CD4-positive, alpha-beta memory T cell (primary cell): ENCODE results near the gene C20orf96. TPM values are rescaled to one million over a fixed set of nuclear protein-coding genes. Genes with fewer than 3 reads are reported as not detected.
A peak's percentile ranks its signal among the peaks of the same experiment; 100 is the strongest.

Experiments
- CTCF ChIA-PET: fragments of 350-600 bp; sonication (Branson Sonifier 250); formaldehyde crosslinking; loops from one replicate; lab custom pipeline; 2021; ENCODE audit warnings: inconsistent platforms; ENCODE audit not compliant: partially characterized antibody; lab: Charles Lee
- POLR2A ChIA-PET: fragments of 350-600 bp; sonication (Branson Sonifier 250); formaldehyde crosslinking; loops from one replicate; lab custom pipeline; 2021; ENCODE audit not compliant: partially characterized antibody; lab: Charles Lee
- DNase-seq, 5 donors: peaks; one replicate each; pipeline versions ENCODE4 v3.0.0 to v3.0.0-alpha.2; 2020 to 2022; ENCODE audit warnings: mixed read lengths in 1 of 5
- H3K27ac ChIP-seq: one replicate; pipeline ENCODE4 v1.7.0; 2013; ENCODE audit warnings: low read depth, low read length
- H3K27me3 ChIP-seq: 2 replicates; pipeline ENCODE4 v1.7.0; 2013; ENCODE audit warnings: mild to moderate bottlenecking, low read length, moderate library complexity; ENCODE audit not compliant: insufficient read depth
- H3K36me3 ChIP-seq: 2 replicates; pipeline ENCODE4 v1.7.0; 2013; ENCODE audit warnings: mild to moderate bottlenecking, low read length, moderate library complexity; ENCODE audit not compliant: insufficient read depth
- H3K4me1 ChIP-seq: 2 replicates; pipeline ENCODE4 v1.7.0; 2013; ENCODE audit warnings: mild to moderate bottlenecking, low read length, moderate library complexity; ENCODE audit not compliant: insufficient read depth
- H3K4me3 ChIP-seq, 2 donors: one replicate each; pipeline ENCODE4 v1.7.0; 2013; ENCODE audit warnings: low read length in 2 of 2, mild to moderate bottlenecking in 1 of 2
- H3K9me3 ChIP-seq, 2 donors: one replicate each; pipeline ENCODE4 v1.7.0; 2013; ENCODE audit warnings: low read length in 2 of 2, control low read depth in 1 of 2; ENCODE audit not compliant: control insufficient read depth in 1 of 2
- H3K27ac Mint-ChIP-seq, 7 donors: one replicate each; pipeline ENCODE4 v1.8.0; 2020 to 2021; ENCODE audit warnings: mixed read lengths in 7 of 7, mild to moderate bottlenecking in 6 of 7, inconsistent platforms in 3 of 7, moderate library complexity in 3 of 7
- H3K27me3 Mint-ChIP-seq, 2 donors: one replicate each; pipeline ENCODE4 v1.8.0; 2020 to 2021; ENCODE audit warnings: mixed read lengths in 2 of 2
- H3K36me3 Mint-ChIP-seq, 2 donors: one replicate each; pipeline ENCODE4 v1.8.0; 2020 to 2021; ENCODE audit warnings: mixed read lengths in 2 of 2, inconsistent platforms in 1 of 2, mild to moderate bottlenecking in 1 of 2
- H3K4me1 Mint-ChIP-seq, 4 donors: one replicate each; pipeline ENCODE4 v1.8.0; 2020 to 2021; ENCODE audit warnings: mixed read lengths in 4 of 4, mild to moderate bottlenecking in 1 of 4
- H3K4me3 Mint-ChIP-seq, 8 donors: one replicate each; pipeline ENCODE4 v1.8.0; 2020 to 2021; ENCODE audit warnings: mixed read lengths in 8 of 8, mild to moderate bottlenecking in 7 of 8, moderate library complexity in 6 of 8, inconsistent platforms in 3 of 8
- H3K9me3 Mint-ChIP-seq, 8 donors: one replicate each; pipeline ENCODE4 v1.8.0; 2020 to 2021; ENCODE audit warnings: mixed read lengths in 8 of 8, mild to moderate bottlenecking in 5 of 8, inconsistent platforms in 3 of 8, moderate library complexity in 1 of 8
- intact Hi-C: fragments of 100-400 bp; cut with micrococcal nuclease; formaldehyde crosslinking; loops from one replicate; pipeline ENCODE4 v1.15.1; 2023
- polyA plus RNA-seq, 2 donors: library from polyadenylated mRNA; unstranded; fragments of 300-500 nt; fragmentation: Illumina TruSeq; gene quantifications; one replicate each; pipeline ENCODE4 v1.2.3, GENCODE V29; 2021
- total RNA-seq, 2 experiments: library from RNA; stranded (reverse); gene quantifications; one replicate each; pipeline ENCODE4 v1.2.3, GENCODE V29; 2021

C20orf96 gene
- total and polyA plus RNA-seq, 4 experiments from 2014 or later = 0.25 to 2.5 (median 1.1) TPM

GRCh38 chr20:328027-328974, 37.8 kb upstream of the C20orf96 start:
- no peaks in the 10 kb centered on the region for H3K36me3 ChIP-seq
- peaks cover 29% of the 10 kb centered on the region for H3K4me1 ChIP-seq
- no peaks in the 10 kb centered on the region for H3K27me3 ChIP-seq
- no peak for DNase-seq
- ChIA-PET CTCF (interaction anchor here (0.6 to 4.5 kb wide), 6 partner anchors 17 to 117 kb away, joined by 3 to 79 read pairs (median 15); partner anchors contain the start of gene DEFB132), POLR2A (interaction anchor here (2.6 kb wide), 1 partner anchor 30 kb away, joined by 11 read pairs; no protein-coding TSS in a partner anchor)
- H3K9me3 ChIP-seq = no peaks in the 10 kb centered on the region
- intact Hi-C loops = no loop called here
- Mint-ChIP-seq H3K27me3 (no peaks in the 10 kb centered on the region), H3K4me1 (peaks cover 5 to 30% (median 14%) of the 10 kb centered on the region in 4 donors), H3K27ac (peak overlapping the region; percentile 26 to 80 (median 70)), H3K9me3 (no peaks in the 10 kb centered on the region), H3K36me3 (peaks cover 0 to 1% of the 10 kb centered on the region in 2 donors), H3K4me3 (peak overlapping the region in 7 of 8 donors; percentile 18 to 73 (median 60))
- H3K27ac ChIP-seq = no peak overlapping the region
- H3K4me3 ChIP-seq = no peak overlapping the region

- H3K36me3 ChIP-seq = no peaks in the 10 kb centered on the region
- H3K27me3 Mint-ChIP-seq = no peaks in the 10 kb centered on the region
- peak; percentile 63 to 78 (median 68) for DNase-seq
- H3K4me1 Mint-ChIP-seq = peaks cover 5 to 30% (median 14%) of the 10 kb centered on the region in 4 donors
- intact Hi-C loops = loop anchor here (2.0 kb wide), 1 partner anchor 19 kb away; the partner anchor contains the start of gene NRSN2
- peak overlapping the region in 7 of 8 donors; percentile 43 to 75 (median 68) for H3K4me3 Mint-ChIP-seq
- peaks cover 0 to 1% of the 10 kb centered on the region in 2 donors for H3K36me3 Mint-ChIP-seq
- H3K27ac ChIP-seq = no peak overlapping the region
- no peaks in the 10 kb centered on the region for H3K9me3 ChIP-seq
- H3K4me1 ChIP-seq = peaks cover 29% of the 10 kb centered on the region
- H3K27ac Mint-ChIP-seq = peak overlapping the region; percentile 29 to 86 (median 70)
- POLR2A ChIA-PET = interaction anchor here (1.6 kb wide), 1 partner anchor 111 kb away, joined by 3 read pairs; no protein-coding TSS in a partner anchor
- H3K9me3 Mint-ChIP-seq = no peaks in the 10 kb centered on the region
- no peaks in the 10 kb centered on the region for H3K27me3 ChIP-seq
- H3K4me3 ChIP-seq = peak overlapping the region in 1 of 2 donors; percentile 41
- CTCF ChIA-PET = interaction anchor here (0.6 kb wide), 1 partner anchor 40 kb away, joined by 3 read pairs; no protein-coding TSS in a partner anchor
Measured at GRCh38 chr20:327186-328026, 36.9 kb upstream of the C20orf96 start.

GRCh38 chr20:326645-327185, 36.2 kb upstream of the C20orf96 start:
- intact Hi-C loops = loop anchor here (2.0 kb wide), 1 partner anchor 20 kb away; the partner anchor contains the start of gene NRSN2
- peaks cover 29% of the 10 kb centered on the region for H3K4me1 ChIP-seq
- CTCF ChIA-PET = no interaction called here
- no peaks in the 10 kb centered on the region for H3K36me3 ChIP-seq
- POLR2A ChIA-PET = interaction anchor here (0.8 to 4.3 kb wide), 6 partner anchors 29 to 145 kb away, joined by 3 to 112 read pairs (median 4); partner anchors contain the start of genes TRIB3 and ZCCHC3
- Mint-ChIP-seq H3K27ac (peak overlapping the region in 6 of 7 donors; percentile 41 to 87 (median 66)), H3K4me3 (peak overlapping the region in 7 of 8 donors; percentile 64 to 75 (median 69)), H3K27me3 (no peaks in the 10 kb centered on the region), H3K9me3 (no peaks in the 10 kb centered on the region), H3K4me1 (peaks cover 5 to 30% (median 14%) of the 10 kb centered on the region in 4 donors), H3K36me3 (peaks cover 0 to 1% of the 10 kb centered on the region in 2 donors)
- peak overlapping the region in 1 of 2 donors; percentile 41 for H3K4me3 ChIP-seq
- H3K27me3 ChIP-seq = no peaks in the 10 kb centered on the region
- DNase-seq = peak in 2 of 5 donors; percentile 15 to 21
- H3K27ac ChIP-seq = no peak overlapping the region
- H3K9me3 ChIP-seq = no peaks in the 10 kb centered on the region

- H3K4me3 ChIP-seq = peak overlapping the region in 1 of 2 donors; percentile 55
- CTCF ChIA-PET = no interaction called here
Measured at GRCh38 chr20:325889-326644, 35.5 kb upstream of the C20orf96 start.

GRCh38 chr20:325045-325888, 34.7 kb upstream of the C20orf96 start, which contains the start of gene SOX12:
SOX12 (plus strand) TSS chr20:325552; CDS start chr20:325925, 373 bp downstream.
- Mint-ChIP-seq H3K4me1 (peaks cover 3 to 26% (median 14%) of the 10 kb centered on the region in 4 donors), H3K27me3 (no peaks in the 10 kb centered on the region)
- POLR2A ChIA-PET = interaction anchor here (0.6 to 4.3 kb wide), 12 partner anchors 15 to 218 kb away, joined by 3 to 112 read pairs (median 4); partner anchors contain the start of genes CSNK2A1, TBC1D20 and ZCCHC3

More at GRCh38 chr20:325889-326644, 35.5 kb upstream of the C20orf96 start:
- peaks cover 0 to 1% of the 10 kb centered on the region in 2 donors for H3K36me3 Mint-ChIP-seq
- no peaks in the 10 kb centered on the region for H3K9me3 Mint-ChIP-seq
- POLR2A ChIA-PET = interaction anchor here (0.6 to 4.3 kb wide), 10 partner anchors 24 to 145 kb away, joined by 3 to 112 read pairs (median 4); partner anchors contain the start of genes TRIB3 and ZCCHC3
- Histone ChIP-seq H3K4me1 (peaks cover 29% of the 10 kb centered on the region), H3K27me3 (no peaks in the 10 kb centered on the region), H3K27ac (peak overlapping the region; percentile 50), H3K36me3 (no peaks in the 10 kb centered on the region), H3K9me3 (no peaks in the 10 kb centered on the region)
- H3K27me3 Mint-ChIP-seq = no peaks in the 10 kb centered on the region
- peak overlapping the region; percentile 61 to 86 (median 80) for H3K4me3 Mint-ChIP-seq
- intact Hi-C loops = loop anchor here (1.0 to 2.0 kb wide), 4 partner anchors 21 to 82 kb away; partner anchors contain the start of genes C20orf96, NRSN2, RBCK1 and ZCCHC3
- peaks cover 5 to 30% (median 14%) of the 10 kb centered on the region in 4 donors for H3K4me1 Mint-ChIP-seq
- DNase-seq = peak; percentile 39 to 63 (median 46)
- peak overlapping the region in 5 of 7 donors; percentile 46 to 86 (median 77) for H3K27ac Mint-ChIP-seq

More at GRCh38 chr20:325045-325888, 34.7 kb upstream of the C20orf96 start, which contains the start of gene SOX12:
- H3K27ac Mint-ChIP-seq = peak within 1 kb of the TSS; percentile 88 to 96 (median 92)
- H3K4me3 Mint-ChIP-seq = peak within 1 kb of the TSS; percentile 90 to 95 (median 92)
- peak; percentile 92 to 96 (median 92) for DNase-seq
- Histone ChIP-seq H3K4me1 (peaks cover 27% of the 10 kb centered on the region), H3K9me3 (no peaks in the 10 kb centered on the region), H3K4me3 (peak within 1 kb of the TSS; percentile 79 to 96), H3K27ac (peak within 1 kb of the TSS; percentile 50), H3K36me3 (no peaks in the 10 kb centered on the region), H3K27me3 (no peaks in the 10 kb centered on the region)
- CTCF ChIA-PET = interaction anchor here (0.8 to 3.1 kb wide), 3 partner anchors 26 to 59 kb away, joined by 3 to 16 read pairs (median 5); no protein-coding TSS in a partner anchor
- intact Hi-C loops = loop anchor here (1.0 kb wide), 3 partner anchors 28 to 83 kb away; partner anchors contain the start of genes C20orf96, RBCK1 and ZCCHC3
- no peaks in the 10 kb centered on the region for H3K9me3 Mint-ChIP-seq
- H3K36me3 Mint-ChIP-seq = peaks cover 0 to 1% of the 10 kb centered on the region in 2 donors
